K562 (cell line): Measurements from ENCODE around the gene APP. TPM values are rescaled to one million over a fixed set of nuclear protein-coding genes. Genes with fewer than 3 reads are reported as not detected.

Source experiments
- ARHGAP35 ChIP-seq: fragments of 450-650 bp; IDR thresholded peaks from 2 replicates; pipeline ENCODE4 v1.6.1; 2018; ENCODE audit not compliant: partially characterized antibody
- FOXJ2 ChIP-seq: fragments of 200-800 bp; sonication (Bioruptor generic); IDR thresholded peaks from 2 replicates; pipeline ENCODE4 v1.6.1; 2016; ENCODE audit warnings: missing genetic modification characterization, missing compliant biosample characterization
- FOXK1 ChIP-seq: sonication (generic); formaldehyde crosslinking; IDR thresholded peaks from 2 replicates; pipeline ENCODE4 v1.8.0; 2022; ENCODE audit warnings: missing genetic modification reagents, mild to moderate bottlenecking, borderline replicate concordance
- MYNN ChIP-seq, 2 experiments: sonication (generic); formaldehyde crosslinking in 1 of 2; IDR thresholded peaks; 2 replicates each; pipeline versions ENCODE4 v1.5.0 to v1.6.1; 2016 to 2020; ENCODE audit warnings: antibody characterized with exemption in 1 of 2, missing genetic modification reagents in 1 of 2
- TCFL5 ChIP-seq: fragments of 250-450 bp; sonication (Bioruptor Pico); conservative IDR thresholded peaks from 2 replicates; pipeline ENCODE4 v1.6.1; 2021; ENCODE audit warnings: mild to moderate bottlenecking, moderate library complexity, matching md5 sums
- ZNF224 ChIP-seq: sonication (generic); formaldehyde crosslinking; IDR thresholded peaks from 2 replicates; pipeline ENCODE4 v1.8.0; 2022; ENCODE audit warnings: mild to moderate bottlenecking, missing genetic modification reagents
- ZNF778 ChIP-seq: fragments of 450-650 bp; formaldehyde crosslinking; IDR thresholded peaks from 2 replicates; pipeline ENCODE4 v1.4.0; 2020; ENCODE audit warnings: mild to moderate bottlenecking, moderate library complexity
- polyA plus RNA-seq, 8 experiments: library from polyadenylated mRNA; depleted of rRNA in 4 of 8; stranded (reverse) in 5 of 8; unstranded in 3 of 8; fragments of >200 nt; fragmentation: Nextera tagmentation in 2 of 8; fragmentation: Illumina TruSeq in 1 of 8; extraction: Ambion mirVana in 2 of 8; extraction: Trizol in 1 of 8; gene quantifications; 2 replicates each; pipeline versions ENCODE4 v1.2.1 to v1.2.3, GENCODE V29; 2011 to 2014; ENCODE audit warnings: inconsistent platforms in 1 of 8, missing spikeins in 1 of 8
- total RNA-seq, 7 experiments: library from RNA; depleted of rRNA in 6 of 7; stranded (reverse); fragments of >200 nt in 6 of 7; fragmentation: Illumina TruSeq in 2 of 7; extraction: Trizol in 2 of 7; gene quantifications; 2 replicates each; pipeline versions ENCODE4 v1.2.1 to v1.2.3, GENCODE V29; 2011 to 2021; ENCODE audit warnings: low replicate concordance in 1 of 7
- TF ChIP-seq, protein P1 (sequence below): sonication (generic); formaldehyde crosslinking; IDR thresholded peaks from 2 replicates; pipeline ENCODE4 v1.8.0; 2023; ENCODE audit warnings: mild to moderate bottlenecking, missing genetic modification reagents
- TF ChIP-seq, protein P2 (sequence below): fragments of 250-450 bp; sonication (Bioruptor Pico); IDR thresholded peaks from 2 replicates; pipeline ENCODE4 v1.5.0; 2021; ENCODE audit warnings: mild to moderate bottlenecking, moderate library complexity
- TF ChIP-seq, protein P3 (sequence below): sonication (generic); formaldehyde crosslinking; IDR thresholded peaks from 2 replicates; pipeline ENCODE4 v1.8.0; 2023; ENCODE audit warnings: mild to moderate bottlenecking, missing genetic modification reagents

The APP gene
- total and polyA plus RNA-seq, 9 of the 15 experiments (the other 6 are each of a cell fraction or from before 2014, with no cell fraction given), result 0.01 to 1.5 (median 0.16) TPM; not detected in 5

DNA sequence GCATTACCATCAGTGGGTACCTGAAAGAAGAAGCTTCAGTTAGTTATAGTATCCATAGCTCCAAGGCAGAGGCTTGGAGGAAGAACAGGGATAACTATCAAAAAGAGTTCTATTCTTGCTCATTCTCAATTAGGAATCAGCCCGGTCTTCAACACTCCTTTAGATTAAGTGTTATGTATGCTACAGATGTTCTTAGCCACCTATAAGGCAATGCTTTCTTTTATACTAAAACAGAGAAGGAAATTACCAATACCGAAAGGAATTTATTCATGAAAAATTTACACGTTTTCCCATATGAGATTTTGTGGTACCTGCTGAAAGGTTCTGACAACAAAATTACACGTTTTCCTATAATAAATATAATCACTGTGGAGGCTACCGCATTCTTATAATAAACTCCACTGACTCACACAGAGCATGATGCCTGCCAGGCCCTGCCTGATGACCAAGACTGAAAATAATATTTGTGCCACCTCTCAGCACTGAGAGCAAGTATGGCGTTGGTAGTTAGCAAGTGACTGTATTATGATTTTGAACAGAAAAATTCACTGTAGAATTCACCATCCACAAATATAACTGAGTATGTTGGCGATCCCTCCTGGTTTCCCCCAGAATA is 58.3 kb downstream of the APP start (continued):
- TF ChIP-seq FOXJ2 (tag) (no peak), ARHGAP35 (no peak), FOXK1 (CRISPR knock-in tag) (no peak), MYNN (IDR thresholded peaks at IDR 0.05) (no peak), MYNN (CRISPR knock-in tag; IDR thresholded peaks at IDR 0.05) (no peak), ZNF778 (CRISPR knock-in tag) (no peak), ZNF224 (no peak), TCFL5 (CRISPR knock-in tag) (no peak)
- TF ChIP-seq, protein P1, sequence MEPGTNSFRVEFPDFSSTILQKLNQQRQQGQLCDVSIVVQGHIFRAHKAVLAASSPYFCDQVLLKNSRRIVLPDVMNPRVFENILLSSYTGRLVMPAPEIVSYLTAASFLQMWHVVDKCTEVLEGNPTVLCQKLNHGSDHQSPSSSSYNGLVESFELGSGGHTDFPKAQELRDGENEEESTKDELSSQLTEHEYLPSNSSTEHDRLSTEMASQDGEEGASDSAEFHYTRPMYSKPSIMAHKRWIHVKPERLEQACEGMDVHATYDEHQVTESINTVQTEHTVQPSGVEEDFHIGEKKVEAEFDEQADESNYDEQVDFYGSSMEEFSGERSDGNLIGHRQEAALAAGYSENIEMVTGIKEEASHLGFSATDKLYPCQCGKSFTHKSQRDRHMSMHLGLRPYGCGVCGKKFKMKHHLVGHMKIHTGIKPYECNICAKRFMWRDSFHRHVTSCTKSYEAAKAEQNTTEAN (CRISPR knock-in tag), result no peak
- TF ChIP-seq, protein P2, sequence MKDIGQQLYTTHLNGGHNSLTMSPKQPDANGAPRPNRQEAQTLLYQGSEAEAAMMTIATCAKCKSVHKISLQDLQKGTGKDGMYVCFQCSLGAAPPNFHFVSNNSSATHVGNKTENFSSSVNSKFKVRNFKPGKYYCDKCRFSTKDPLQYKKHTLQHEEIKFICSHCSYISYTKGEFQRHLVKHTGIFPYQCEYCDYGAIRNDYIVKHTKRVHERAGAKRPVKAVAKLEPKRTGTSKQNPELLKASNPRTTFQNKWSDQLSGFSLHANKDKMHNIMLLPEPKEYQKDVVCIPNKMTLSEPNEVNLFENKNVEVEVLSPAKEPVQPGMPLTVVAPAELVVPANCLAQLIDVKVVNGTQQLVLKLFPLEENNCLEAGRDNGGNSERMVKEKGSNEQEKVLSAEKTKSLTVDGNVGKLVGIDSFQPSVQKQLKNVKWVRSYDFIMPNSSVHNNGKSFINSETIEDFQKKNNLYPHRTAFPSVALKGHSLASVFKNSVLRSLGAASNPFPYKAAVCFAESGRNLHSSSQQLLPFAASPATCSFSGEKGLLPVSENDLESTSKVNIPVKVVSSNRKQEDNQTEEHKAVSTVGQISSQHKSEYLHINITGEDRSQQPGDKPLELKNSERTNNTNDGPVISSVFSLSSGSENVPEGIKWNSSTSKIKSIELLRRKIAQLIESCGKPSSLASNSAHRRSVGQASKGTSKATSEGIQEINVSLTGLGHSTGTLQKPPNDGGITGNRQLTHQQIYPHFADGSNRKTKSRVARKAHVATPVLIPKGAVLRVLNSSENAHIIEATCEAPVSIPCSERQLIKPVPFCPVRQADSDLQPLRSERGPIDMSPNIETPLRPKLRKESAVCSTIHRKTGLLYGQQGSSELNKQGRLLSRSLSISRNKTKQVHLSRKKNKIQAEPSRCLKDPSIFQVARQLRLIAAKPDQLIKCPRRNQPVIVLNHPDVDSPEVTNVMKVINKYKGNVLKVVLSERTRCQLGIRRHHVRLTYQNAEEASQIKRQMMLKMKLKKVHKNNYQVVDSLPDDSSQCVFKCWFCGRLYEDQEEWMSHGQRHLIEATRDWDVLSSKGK, result no peak
- TF ChIP-seq, protein P3, sequence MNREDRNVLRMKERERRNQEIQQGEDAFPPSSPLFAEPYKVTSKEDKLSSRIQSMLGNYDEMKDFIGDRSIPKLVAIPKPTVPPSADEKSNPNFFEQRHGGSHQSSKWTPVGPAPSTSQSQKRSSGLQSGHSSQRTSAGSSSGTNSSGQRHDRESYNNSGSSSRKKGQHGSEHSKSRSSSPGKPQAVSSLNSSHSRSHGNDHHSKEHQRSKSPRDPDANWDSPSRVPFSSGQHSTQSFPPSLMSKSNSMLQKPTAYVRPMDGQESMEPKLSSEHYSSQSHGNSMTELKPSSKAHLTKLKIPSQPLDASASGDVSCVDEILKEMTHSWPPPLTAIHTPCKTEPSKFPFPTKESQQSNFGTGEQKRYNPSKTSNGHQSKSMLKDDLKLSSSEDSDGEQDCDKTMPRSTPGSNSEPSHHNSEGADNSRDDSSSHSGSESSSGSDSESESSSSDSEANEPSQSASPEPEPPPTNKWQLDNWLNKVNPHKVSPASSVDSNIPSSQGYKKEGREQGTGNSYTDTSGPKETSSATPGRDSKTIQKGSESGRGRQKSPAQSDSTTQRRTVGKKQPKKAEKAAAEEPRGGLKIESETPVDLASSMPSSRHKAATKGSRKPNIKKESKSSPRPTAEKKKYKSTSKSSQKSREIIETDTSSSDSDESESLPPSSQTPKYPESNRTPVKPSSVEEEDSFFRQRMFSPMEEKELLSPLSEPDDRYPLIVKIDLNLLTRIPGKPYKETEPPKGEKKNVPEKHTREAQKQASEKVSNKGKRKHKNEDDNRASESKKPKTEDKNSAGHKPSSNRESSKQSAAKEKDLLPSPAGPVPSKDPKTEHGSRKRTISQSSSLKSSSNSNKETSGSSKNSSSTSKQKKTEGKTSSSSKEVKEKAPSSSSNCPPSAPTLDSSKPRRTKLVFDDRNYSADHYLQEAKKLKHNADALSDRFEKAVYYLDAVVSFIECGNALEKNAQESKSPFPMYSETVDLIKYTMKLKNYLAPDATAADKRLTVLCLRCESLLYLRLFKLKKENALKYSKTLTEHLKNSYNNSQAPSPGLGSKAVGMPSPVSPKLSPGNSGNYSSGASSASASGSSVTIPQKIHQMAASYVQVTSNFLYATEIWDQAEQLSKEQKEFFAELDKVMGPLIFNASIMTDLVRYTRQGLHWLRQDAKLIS (CRISPR knock-in tag), result no peak
- TF ChIP-seq, all 486 proteins: peak for 0
